Kidney epithelial cell (primary cell): ENCODE data around the gene SEMA6A. TPM values are rescaled to one million over a fixed set of nuclear protein-coding genes. Genes with fewer than 3 reads are reported as not detected.

ENCODE experiments used
- DNase-seq: peaks from one replicate; pipeline ENCODE4 v3.0.0-alpha.2; 2010; ENCODE audit warnings: low read depth
- H3K27me3 ChIP-seq: 2 replicates; pipeline ENCODE4 v1.6.0; 2011; ENCODE audit warnings: low read length; ENCODE audit not compliant: control insufficient read depth, insufficient read depth
- H3K36me3 ChIP-seq: 2 replicates; pipeline ENCODE4 v1.5.1; 2011; ENCODE audit warnings: low read length; ENCODE audit not compliant: control insufficient read depth, insufficient read depth
- H3K4me3 ChIP-seq: 2 replicates; pipeline ENCODE4 v1.5.1; 2011; ENCODE audit warnings: low read depth, mild to moderate bottlenecking, control low read depth, low read length
- CTCF ChIP-seq: IDR thresholded peaks from 2 replicates; pipeline ENCODE4 v1.5.1; 2011; ENCODE audit warnings: mild to moderate bottlenecking, moderate library complexity, low read length, control low read depth, inconsistent platforms; ENCODE audit not compliant: insufficient read depth, poor library complexity, severe bottlenecking
- total RNA-seq: library from RNA; depleted of rRNA; stranded (reverse); fragments of >200 nt; gene quantifications from 2 replicates; pipeline ENCODE4 v1.2.3, GENCODE V29; 2015

SEMA6A gene
- total RNA-seq, 1 donor from 2014 or later, result 6.3 TPM

GRCh38 chr5:116507941-116508655 is 66.5 kb downstream of the SEMA6A start:
- no peaks in the 10 kb centered on the region for H3K27me3 ChIP-seq
- no peaks in the 10 kb centered on the region for H3K36me3 ChIP-seq
- no peak for DNase-seq
- no peak for TF ChIP-seq CTCF
- no peak overlapping the region for H3K4me3 ChIP-seq

- no peak for TF ChIP-seq CTCF
- no peaks in the 10 kb centered on the region for H3K27me3 ChIP-seq
- H3K36me3 ChIP-seq, result no peaks in the 10 kb centered on the region
- no peak overlapping the region for H3K4me3 ChIP-seq
- no peak for DNase-seq
Observed at GRCh38 chr5:116507051-116507537, 67.5 kb downstream of the SEMA6A start.

- no peak for DNase-seq
- Histone ChIP-seq H3K36me3 (no peaks in the 10 kb centered on the region), H3K27me3 (no peaks in the 10 kb centered on the region), H3K4me3 (no peak overlapping the region)
- no peak for TF ChIP-seq CTCF
Observed at GRCh38 chr5:116506488-116506887, 68.1 kb downstream of the SEMA6A start.

- Histone ChIP-seq H3K36me3 (no peaks in the 10 kb centered on the region), H3K27me3 (no peaks in the 10 kb centered on the region), H3K4me3 (no peak overlapping the region)
- no peak for DNase-seq
- TF ChIP-seq CTCF, result no peak
Observed at GRCh38 chr5:116504593-116505166, 69.9 kb downstream of the SEMA6A start.

GRCh38 chr5:116502616-116503015 is 72.0 kb downstream of the SEMA6A start:
- H3K4me3 ChIP-seq, result no peak overlapping the region
- H3K36me3 ChIP-seq, result no peaks in the 10 kb centered on the region
- no peaks in the 10 kb centered on the region for H3K27me3 ChIP-seq
- DNase-seq, result no peak
- TF ChIP-seq CTCF, result no peak
